HL-60 (cell line): ENCODE measurements around the gene PKP4.

Experiments
- CTCF ChIP-seq: IDR thresholded peaks from one replicate; pipeline ENCODE4 v1.5.1; 2011; ENCODE audit warnings: low read length, control low read depth, inconsistent platforms; ENCODE audit not compliant: insufficient read depth
- GABPA ChIP-seq: IDR thresholded peaks from 2 replicates; pipeline ENCODE4 v1.6.1; 2012; ENCODE audit warnings: low read depth
- POLR2AphosphoS5 ChIP-seq: IDR thresholded peaks from 2 replicates; pipeline ENCODE4 v1.6.1; 2012; ENCODE audit warnings: low read depth
- REST ChIP-seq: IDR thresholded peaks from 2 replicates; pipeline ENCODE4 v1.6.1; 2012; ENCODE audit warnings: low read depth; ENCODE audit not compliant: insufficient replicate concordance
- SPI1 ChIP-seq: IDR thresholded peaks from 2 replicates; pipeline ENCODE4 v1.6.1; 2012; ENCODE audit warnings: low read depth, mild to moderate bottlenecking, borderline replicate concordance

- no peak for TF ChIP-seq REST
- no peak for TF ChIP-seq CTCF
- no peak for TF ChIP-seq POLR2AphosphoS5
- no peak for TF ChIP-seq GABPA
- TF ChIP-seq SPI1, result no peak
Observed at GRCh38 chr2:158620656-158621055, 163.9 kb downstream of the PKP4 start.
